Adrenal gland (tissue), 12 donors: ENCODE data around the gene ACSL4. TPM values are rescaled to one million over a fixed set of nuclear protein-coding genes. Genes with fewer than 3 reads are reported as not detected.
A peak's percentile ranks its signal among the peaks of the same experiment; 100 is the strongest.

Source experiments
- DNase-seq, 7 donors: peaks; one replicate each; pipeline ENCODE4 v3.0.0-alpha.2; 2019 to 2020
- H3K27ac ChIP-seq, 5 donors: fragments of 200-600 bp; sonication (generic) in 4 of 5; 1 replicate in 3 of 5; 2 replicates in 2 of 5; pipeline versions ENCODE4 v1.5.1 to v1.8.0; 2016 to 2020; ENCODE audit warnings: mild to moderate bottlenecking in 1 of 5
- H3K27me3 ChIP-seq: fragments of 200-600 bp; 2 replicates; pipeline ENCODE4 v1.8.0; 2021
- H3K36me3 ChIP-seq, 2 donors: fragments of 200-600 bp; replicated peaks in 1 of 2; 1 replicate in 1 of 2; 2 replicates in 1 of 2; pipeline versions ENCODE4 v1.5.1 to v1.8.0; 2018 to 2022
- H3K4me1 ChIP-seq, 2 donors: fragments of 200-600 bp; replicated peaks in 1 of 2; 1 replicate in 1 of 2; 2 replicates in 1 of 2; pipeline versions ENCODE4 v1.5.1 to v1.8.0; 2018 to 2021
- H3K4me3 ChIP-seq, 4 donors: fragments of 200-600 bp; sonication (generic) in 3 of 4; one replicate each; pipeline ENCODE4 v1.5.1; 2016 to 2018
- H3K9me3 ChIP-seq, 3 donors: fragments of 200-600 bp; sonication (generic) in 1 of 3; replicated peaks in 1 of 3; 1 replicate in 2 of 3; 2 replicates in 1 of 3; pipeline versions ENCODE4 v1.5.1 to v1.8.0; 2016 to 2021
- CTCF ChIP-seq, 6 experiments: fragments of 450-650 bp in 4 of 6; fragments of 200-600 bp in 2 of 6; sonication (generic) in 1 of 6; IDR thresholded peaks; 1 replicate in 5 of 6; 2 replicates in 1 of 6; pipeline versions ENCODE4 v1.5.1 to v1.8.0; 2016 to 2021; ENCODE audit warnings: antibody characterized with exemption in 6 of 6, mild to moderate bottlenecking in 2 of 6, moderate library complexity in 1 of 6
- POLR2A ChIP-seq, 2 donors: fragments of 450-650 bp; IDR thresholded peaks; one replicate each; pipeline ENCODE4 v1.6.1; 2017; ENCODE audit warnings: antibody characterized with exemption in 2 of 2, mild to moderate bottlenecking in 2 of 2, moderate library complexity in 1 of 2
- WGBS, 4 donors: extraction: QIAGEN DNeasy Blood & Tissue Kit in 2 of 4; methylation state at CpG; one replicate each; pipeline versions ENCODE4 v1.1.5 to v1.1.7; 2013 to 2017; 5-methylcytosine and 5-hydroxymethylcytosine counted together
- intact Hi-C, 2 donors: fragments of 100-400 bp; cut with DNase I; formaldehyde crosslinking; loops; one replicate each; pipeline versions ENCODE4 v1.14.1 to v1.15.0; 2022 to 2023
- polyA plus RNA-seq, 3 donors: library from polyadenylated mRNA; stranded (reverse); fragments of 200-250 nt in 2 of 3; fragments of 350-450 nt in 1 of 3; fragmentation: Illumina TruSeq in 1 of 3; extraction: RNeasy Lipid Tissue Mini Kit (QIAGEN cat#74804) in 1 of 3; gene quantifications; one replicate each; pipeline ENCODE4 v1.2.3, GENCODE V29; 2013 to 2014
- total RNA-seq, 9 donors: library from RNA; depleted of rRNA in 4 of 9; stranded (reverse); fragments of >200 nt in 4 of 9; fragments of 120-200 nt in 1 of 9; fragmentation: NEBNext Ultra II Directional in 1 of 9; extraction: Animal tissue kit (Norgen Biotek cat#: 25700) in 1 of 9; gene quantifications; one replicate each; pipeline versions ENCODE4 v1.1.0 to v1.2.4, GENCODE V29; 2013 to 2023
- donor health status: healthy with polysubstance abuse.
- donor health status: Bipolar disorder and iron deficiency.
- donor health status: DM: yes; HTN: yes; CAD: no.
- donor health status: DM: no; HTN: no; CAD: no.
- donor health status: DM: no; HTN: no; CAD: no.
- donor health status: DM: yes; HTN: yes; CAD: no.

Gene ACSL4
- total and polyA plus RNA-seq, 12 donors, result 16.9 to 192 (median 114) TPM

- TF ChIP-seq POLR2A (IDR thresholded peaks at IDR 0.05), result no peak
- TF ChIP-seq CTCF (IDR thresholded peaks at IDR 0.05), result no peak
- Histone ChIP-seq H3K4me3 (no peak overlapping the region), H3K36me3 (no peaks in the 10 kb centered on the region), H3K4me1 (peaks cover 0 to 13% of the 10 kb centered on the region in 2 donors), H3K9me3 (no peaks in the 10 kb centered on the region), H3K27me3 (no peaks in the 10 kb centered on the region), H3K27ac (no peak overlapping the region)
- intact Hi-C loops, result no loop called here
- 70 to 92% (median 81%) methylated on average over 3 of the region's 3 CpGs for WGBS, 4 donors
- no peak for DNase-seq
These were observed 43.4 kb upstream of the ACSL4 start for GRCh38 chrX:109776432-109776831.

- WGBS, 4 donors, result 61 to 74% (median 67%) methylated on average over 3 of the region's 3 CpGs
- peaks cover 0 to 13% of the 10 kb centered on the region in 2 donors for H3K4me1 ChIP-seq
- intact Hi-C loops, result no loop called here
- DNase-seq, result no peak
- peak overlapping the region in 4 of 5 donors; percentile 16 to 72 (median 58) for H3K27ac ChIP-seq
- no peaks in the 10 kb centered on the region for H3K27me3 ChIP-seq
- TF ChIP-seq POLR2A (IDR thresholded peaks at IDR 0.05) (no peak), CTCF (IDR thresholded peaks at IDR 0.05) (no peak)
- no peak overlapping the region for H3K4me3 ChIP-seq
- H3K36me3 ChIP-seq, result no peaks in the 10 kb centered on the region
- H3K9me3 ChIP-seq, result no peaks in the 10 kb centered on the region
These were observed 42.3 kb upstream of the ACSL4 start for GRCh38 chrX:109775386-109775785.

GRCh38 chrX:109774706-109775105 lies 41.6 kb upstream of the ACSL4 start:
- TF ChIP-seq CTCF (IDR thresholded peaks at IDR 0.05) (no peak), POLR2A (IDR thresholded peaks at IDR 0.05) (peak in 1 of 2 donors; percentile 49)
- Histone ChIP-seq H3K27ac (peak overlapping the region; percentile 30 to 84 (median 63)), H3K9me3 (no peaks in the 10 kb centered on the region), H3K27me3 (no peaks in the 10 kb centered on the region), H3K4me3 (no peak overlapping the region), H3K36me3 (no peaks in the 10 kb centered on the region), H3K4me1 (peaks cover 0 to 13% of the 10 kb centered on the region in 2 donors)
- 22 to 39% (median 31%) methylated on average over 5 of the region's 5 CpGs for WGBS, 4 donors
- peak in 6 of 7 donors; percentile 28 to 63 (median 48) for DNase-seq
- intact Hi-C loops, result no loop called here

GRCh38 chrX:109774136-109774535 lies 41.1 kb upstream of the ACSL4 start:
- no peak overlapping the region for H3K4me3 ChIP-seq
- no peak for DNase-seq
- no peaks in the 10 kb centered on the region for H3K27me3 ChIP-seq
- H3K4me1 ChIP-seq, result peaks cover 0 to 13% of the 10 kb centered on the region in 2 donors
- no peak for TF ChIP-seq CTCF (IDR thresholded peaks at IDR 0.05)
- TF ChIP-seq POLR2A (IDR thresholded peaks at IDR 0.05), result no peak
- no peaks in the 10 kb centered on the region for H3K9me3 ChIP-seq
- no peaks in the 10 kb centered on the region for H3K36me3 ChIP-seq
- H3K27ac ChIP-seq, result peak overlapping the region; percentile 30 to 84 (median 63)
- 69 to 89% (median 80%) methylated on average over 1 of the region's 1 CpG for WGBS, 4 donors
- intact Hi-C loops, result no loop called here
